Prostate gland (tissue), 2 donors: ENCODE results near the gene MRAS.

Experiments
- CTCF ChIP-seq, 4 experiments: fragments of 200-600 bp in 2 of 4; fragments of 450-650 bp in 2 of 4; sonication (generic) in 2 of 4; IDR thresholded peaks; 1 replicate in 3 of 4; 2 replicates in 1 of 4; pipeline ENCODE4 v1.5.1; 2016 to 2019; ENCODE audit warnings: antibody characterized with exemption in 4 of 4, mild to moderate bottlenecking in 2 of 4, moderate library complexity in 2 of 4
- POLR2A ChIP-seq: fragments of 450-650 bp; IDR thresholded peaks from one replicate; pipeline ENCODE4 v1.6.1; 2016; ENCODE audit warnings: antibody characterized with exemption, mild to moderate bottlenecking

- TF ChIP-seq CTCF (IDR thresholded peaks at IDR 0.05) = no peak
- no peak for TF ChIP-seq POLR2A
Measured at GRCh38 chr3:138399766-138400165, 51.4 kb downstream of the MRAS start.
